ENCODE data around the gene MGAT3.

- TF ChIP-seq CTCF (IDR thresholded peaks at IDR 0.05), result no peak
- TF ChIP-seq POLR2A (IDR thresholded peaks at IDR 0.05), result no peak
- no peak for TF ChIP-seq EP300 (IDR thresholded peaks at IDR 0.05)
Observed at GRCh38 chr22:39434243-39434653, 22.6 kb upstream of the MGAT3 start.

All from upper lobe of left lung (tissue), 4 donors.